Stimulated activated CD8-positive, alpha-beta memory T cell treated with anti-CD3 and anti-CD28 coated beads, Interleukin-15, amount 100 ng/mL, for 48 hours (primary cell): ENCODE measurements around the gene NPAT.
"Not testable (repeated sequence)": the region's sequence is repeated elsewhere in the genome, so short reads cannot be mapped to it uniquely, and the experiment has no call there.

Source experiments
- DNase-seq, 2 donors: peaks; one replicate each; pipeline ENCODE4 v3.0.0-alpha.2; 2020; ENCODE audit warnings: low read depth in 2 of 2

Gene NPAT

GRCh38 chr11:108148556-108148955 lies 73.9 kb downstream of the NPAT start:
- no peak for DNase-seq

GRCh38 chr11:108147150-108147549 lies 75.3 kb downstream of the NPAT start:
- no peak for DNase-seq

- DNase-seq, result no peak
Measured at GRCh38 chr11:108144615-108145014, 77.8 kb downstream of the NPAT start.

DNA sequence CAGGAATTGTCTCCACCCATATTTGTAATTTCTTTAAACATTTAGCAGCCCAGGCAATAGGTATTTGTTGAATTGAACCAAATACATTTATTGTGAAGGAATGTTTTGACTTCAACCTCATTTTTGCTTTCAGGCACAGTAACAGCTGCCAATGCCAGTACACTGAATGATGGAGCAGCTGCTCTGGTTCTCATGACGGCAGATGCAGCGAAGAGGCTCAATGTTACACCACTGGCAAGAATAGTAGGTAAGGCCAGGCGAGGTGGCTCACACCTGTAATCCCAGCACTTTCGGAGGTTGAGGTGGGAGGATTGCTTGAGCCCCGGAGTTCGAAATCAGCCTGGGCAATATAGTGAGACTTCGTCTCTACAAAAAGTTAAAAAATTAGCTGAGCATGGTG lies 80.1 kb downstream of the NPAT start:
- no peak for DNase-seq

DNA sequence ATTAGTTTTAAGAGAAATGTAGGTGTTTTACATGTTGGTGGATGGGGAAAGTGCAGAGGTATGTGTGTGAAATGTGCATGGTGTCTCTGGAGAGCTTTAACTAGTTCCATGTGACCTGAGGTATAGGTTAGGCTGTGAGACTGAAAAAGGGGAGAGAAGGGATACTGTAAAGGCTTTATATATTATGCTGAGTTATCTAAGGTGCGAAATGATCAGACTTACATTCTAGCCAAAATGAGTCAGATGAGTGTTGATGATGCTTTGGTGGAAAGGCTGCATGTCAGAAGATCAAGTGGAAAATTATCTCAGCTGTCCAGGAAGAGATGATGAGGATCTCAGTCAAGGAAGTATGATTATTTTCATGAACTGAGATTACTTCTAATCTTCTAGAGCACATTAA lies 85.2 kb downstream of the NPAT start:
- no peak for DNase-seq

DNA sequence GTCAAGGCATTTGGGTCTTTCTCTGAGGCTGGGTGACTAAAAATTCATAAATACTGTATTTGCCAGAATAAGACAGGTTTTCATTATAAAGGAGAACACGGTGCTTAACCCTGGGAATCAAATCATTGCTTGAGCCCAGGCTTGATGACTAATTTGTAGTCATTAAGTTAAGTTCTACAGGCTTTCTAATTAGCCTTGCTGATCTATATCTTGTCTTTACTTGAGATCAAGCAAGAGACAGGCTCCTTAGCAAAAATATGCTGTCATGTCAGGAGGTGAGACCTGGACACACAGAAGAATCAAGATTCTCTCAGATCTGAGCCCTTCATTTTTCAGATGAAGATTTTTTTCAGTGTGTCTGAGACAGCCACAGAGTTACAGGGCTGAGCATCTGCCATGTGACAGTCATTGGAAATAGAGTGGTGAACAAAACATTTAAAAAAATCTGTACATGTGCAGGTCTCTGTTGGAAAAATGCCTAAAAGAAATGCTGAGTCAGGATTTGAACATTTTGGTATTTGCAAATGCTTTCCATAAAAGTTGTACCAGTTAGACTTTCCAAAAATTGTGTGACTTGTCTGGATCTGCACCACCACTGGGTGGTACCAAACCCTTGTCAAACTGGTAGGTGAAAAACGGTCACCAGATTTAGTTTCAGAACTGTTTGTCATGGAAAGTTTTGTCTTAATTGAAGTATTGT lies 86.4 kb downstream of the NPAT start:
- DNase-seq, result peak in 1 of 2 donors; percentile 8

DNA sequence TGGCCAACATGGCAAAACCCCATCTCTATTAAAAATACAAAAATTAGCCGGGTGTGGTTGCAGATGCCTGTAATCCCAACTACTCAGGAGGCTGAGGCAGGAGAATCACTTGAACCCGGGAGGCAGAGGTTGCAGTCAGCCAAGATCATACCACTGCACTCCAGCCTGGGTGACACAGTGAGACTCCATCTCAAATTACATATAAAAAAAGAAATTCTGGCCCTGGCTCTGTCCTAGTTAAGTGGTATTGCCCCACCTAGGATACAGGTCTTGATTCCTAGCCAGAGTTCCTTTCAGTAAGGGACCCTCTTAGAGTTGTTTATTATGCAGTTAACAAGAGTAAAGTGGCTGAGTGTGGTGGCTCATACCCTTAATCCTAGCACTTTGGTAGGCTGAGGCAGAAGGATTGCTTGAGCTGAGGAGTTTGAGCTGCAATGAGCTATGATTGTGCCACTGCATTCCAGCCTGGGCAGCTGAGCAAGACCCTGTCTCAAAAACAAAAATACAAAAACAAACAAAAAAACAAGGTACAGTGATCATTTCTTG lies 89.4 kb downstream of the NPAT start:
- not testable (repeated sequence) for DNase-seq

GRCh38 chr11:108131993-108132392 lies 90.4 kb downstream of the NPAT start:
- DNase-seq, result no peak

- no peak for DNase-seq
Measured at GRCh38 chr11:108128772-108129171, 93.7 kb downstream of the NPAT start.

DNA sequence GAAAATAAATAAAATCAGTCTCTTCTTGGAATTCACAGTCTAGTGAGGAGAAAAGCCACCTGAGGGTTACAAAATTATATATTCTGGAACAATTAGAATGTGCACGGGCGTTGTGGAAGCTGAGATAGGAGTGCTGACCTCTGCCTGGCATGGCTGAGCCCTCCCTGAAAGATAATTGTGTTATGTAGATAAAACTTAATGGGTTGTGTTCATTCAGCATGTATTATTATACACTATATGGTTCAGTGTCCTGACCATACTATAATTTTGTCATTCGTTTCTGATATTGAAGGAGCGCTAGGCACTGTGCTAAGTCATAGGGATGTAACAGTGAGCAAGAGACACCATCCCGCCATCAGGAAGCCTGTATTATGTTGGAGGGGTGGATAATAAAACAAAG lies 97.3 kb downstream of the NPAT start:
- no peak for DNase-seq

- no peak for DNase-seq
Measured at GRCh38 chr11:108122166-108122628, 100.2 kb downstream of the NPAT start.

- peak; percentile 93 to 94 for DNase-seq
Measured at GRCh38 chr11:108121274-108122155, 100.9 kb downstream of the NPAT start, which contains the start of gene ACAT1. TSS of gene ACAT1 (plus strand) at chr11:108121567. CDS start at chr11:108121607, 40 bp downstream.

GRCh38 chr11:108120936-108121273 lies 101.5 kb downstream of the NPAT start:
- not testable (repeated sequence) for DNase-seq

GRCh38 chr11:108117746-108118371 lies 104.6 kb downstream of the NPAT start:
- no peak for DNase-seq

GRCh38 chr11:108115500-108116140 lies 106.8 kb downstream of the NPAT start:
- DNase-seq, result no peak

DNA sequence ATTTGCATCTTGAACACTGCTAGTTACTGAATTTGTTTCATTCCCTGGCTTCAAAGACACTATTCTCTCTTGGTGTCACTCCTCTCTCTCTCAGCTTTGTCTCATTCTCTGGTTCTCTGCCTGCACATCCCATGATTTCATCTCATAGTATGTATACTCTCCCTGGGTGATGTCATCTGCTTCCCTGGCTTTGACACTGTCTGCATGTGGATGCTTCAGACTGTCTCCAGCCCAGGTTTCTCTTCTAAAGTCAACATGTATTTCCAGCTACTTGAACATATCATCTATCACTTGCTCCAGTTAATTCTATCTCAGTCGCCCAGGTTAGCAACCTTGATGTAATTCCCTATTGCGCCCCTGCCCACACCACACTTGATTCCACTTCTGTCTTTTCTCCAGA lies 110.4 kb downstream of the NPAT start:
- no peak for DNase-seq

DNA sequence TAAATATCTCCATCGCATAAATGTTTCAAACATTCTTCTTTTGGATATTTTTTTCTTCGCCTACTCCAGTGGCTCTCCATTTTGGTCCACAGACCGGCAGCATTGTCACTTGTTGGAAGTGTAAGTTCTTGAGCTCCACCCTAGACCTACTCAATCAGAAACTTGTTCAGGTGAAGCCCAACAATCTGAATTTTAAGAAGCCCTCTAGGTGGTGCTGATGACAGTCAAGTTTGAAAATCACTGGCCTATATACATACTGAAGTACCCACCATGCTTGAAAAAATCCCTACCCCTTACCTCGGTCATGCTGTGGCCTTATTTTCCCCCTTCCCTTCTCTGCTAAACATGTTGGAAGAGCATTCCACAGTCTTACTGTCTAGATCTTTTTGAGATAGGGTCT lies 111.3 kb downstream of the NPAT start:
- DNase-seq, result no peak
